ENCODE measurements around the gene CCDC57. TPM values are rescaled to one million over a fixed set of nuclear protein-coding genes. Genes with fewer than 3 reads are reported as not detected.
A peak's percentile ranks its signal among the peaks of the same experiment; 100 is the strongest.

The CCDC57 gene
- total RNA-seq, 1 experiment from 2014 or later = 69.9 TPM

DNA sequence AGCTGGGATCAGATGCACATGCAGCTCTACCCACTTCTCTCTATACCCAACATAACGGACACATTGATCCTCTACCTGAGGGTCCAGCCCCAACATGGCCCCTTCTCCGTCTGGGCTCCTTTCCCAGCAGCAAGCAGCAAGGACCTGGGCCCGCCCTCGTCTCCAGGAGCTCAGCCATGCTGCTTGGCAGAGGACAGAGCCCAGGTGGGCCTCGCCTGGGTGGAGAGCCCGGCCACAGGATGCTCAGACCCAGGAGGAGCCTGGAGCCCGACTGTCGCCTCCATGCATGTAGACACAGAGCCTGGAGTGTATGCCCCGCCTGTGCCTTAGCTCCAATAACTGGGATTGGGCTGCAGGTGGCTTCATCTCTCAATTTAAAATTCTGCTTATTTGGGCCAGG is 57.0 kb downstream of the CCDC57 start:
- intact Hi-C loops (cut with micrococcal nuclease; ENCODE audit: unreplicated experiment) = no loop called here
- CTCF ChIA-PET = interaction anchor here (2.7 kb wide), 1 partner anchor 49 kb away, joined by 8 read pairs; no protein-coding TSS in a partner anchor
- DNase-seq = no peak
- BruUV-seq (replicated peaks) = no TSS peak
- Mint-ChIP-seq H3K27ac (ENCODE audit: unreplicated experiment) (no peak overlapping the region), H3K9me3 (ENCODE audit: low read depth, unreplicated experiment) (no peaks in the 10 kb centered on the region), H3K4me1 (ENCODE audit: low read depth, unreplicated experiment) (no peaks in the 10 kb centered on the region), H3K27me3 (ENCODE audit: unreplicated experiment) (no peaks in the 10 kb centered on the region), H3K36me3 (ENCODE audit: insufficient read depth, unreplicated experiment) (peaks cover 38% of the 10 kb centered on the region), H3K4me3 (ENCODE audit: low read depth, unreplicated experiment) (no peak overlapping the region)
- TF ChIP-seq, protein P1, sequence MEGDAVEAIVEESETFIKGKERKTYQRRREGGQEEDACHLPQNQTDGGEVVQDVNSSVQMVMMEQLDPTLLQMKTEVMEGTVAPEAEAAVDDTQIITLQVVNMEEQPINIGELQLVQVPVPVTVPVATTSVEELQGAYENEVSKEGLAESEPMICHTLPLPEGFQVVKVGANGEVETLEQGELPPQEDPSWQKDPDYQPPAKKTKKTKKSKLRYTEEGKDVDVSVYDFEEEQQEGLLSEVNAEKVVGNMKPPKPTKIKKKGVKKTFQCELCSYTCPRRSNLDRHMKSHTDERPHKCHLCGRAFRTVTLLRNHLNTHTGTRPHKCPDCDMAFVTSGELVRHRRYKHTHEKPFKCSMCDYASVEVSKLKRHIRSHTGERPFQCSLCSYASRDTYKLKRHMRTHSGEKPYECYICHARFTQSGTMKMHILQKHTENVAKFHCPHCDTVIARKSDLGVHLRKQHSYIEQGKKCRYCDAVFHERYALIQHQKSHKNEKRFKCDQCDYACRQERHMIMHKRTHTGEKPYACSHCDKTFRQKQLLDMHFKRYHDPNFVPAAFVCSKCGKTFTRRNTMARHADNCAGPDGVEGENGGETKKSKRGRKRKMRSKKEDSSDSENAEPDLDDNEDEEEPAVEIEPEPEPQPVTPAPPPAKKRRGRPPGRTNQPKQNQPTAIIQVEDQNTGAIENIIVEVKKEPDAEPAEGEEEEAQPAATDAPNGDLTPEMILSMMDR (IDR thresholded peaks at IDR 0.05; ENCODE audit: unreplicated experiment) = no peak

DNA sequence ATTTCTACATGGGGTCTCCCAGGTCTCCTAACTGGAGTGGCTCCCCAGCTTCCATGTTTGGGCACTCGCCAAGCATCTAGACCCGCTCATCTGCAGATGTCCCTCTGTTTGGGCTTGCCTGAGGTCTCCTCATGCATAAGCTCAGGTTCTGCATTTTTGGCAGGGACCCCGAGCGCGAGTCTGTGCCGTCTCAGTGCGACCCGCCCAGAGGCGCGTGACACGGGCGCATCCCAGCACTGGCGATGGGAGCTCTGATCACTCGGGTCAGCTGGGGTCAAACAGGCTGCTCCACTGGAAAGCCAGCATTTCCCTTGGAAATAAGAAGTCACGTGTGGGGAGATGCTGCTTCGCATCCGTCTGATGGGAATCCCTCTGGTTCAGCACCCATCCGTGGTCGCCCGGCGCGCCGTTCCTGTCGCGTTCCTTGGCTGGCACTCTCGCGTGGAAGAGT is 57.7 kb downstream of the CCDC57 start:
- intact Hi-C loops (cut with micrococcal nuclease; ENCODE audit: unreplicated experiment) = loop anchor here (5.0 kb wide), 2 partner anchors 48 to 133 kb away; partner anchors contain the start of genes CENPX and LRRC45
- CTCF ChIA-PET = interaction anchor here (0.8 to 2.7 kb wide), 4 partner anchors 17 to 135 kb away, joined by 3 to 8 read pairs (median 4); no protein-coding TSS in a partner anchor
- H3K4me1 Mint-ChIP-seq (ENCODE audit: low read depth, unreplicated experiment) = no peaks in the 10 kb centered on the region
- no peaks in the 10 kb centered on the region for H3K9me3 Mint-ChIP-seq (ENCODE audit: low read depth, unreplicated experiment)
- no peak overlapping the region for H3K27ac Mint-ChIP-seq (ENCODE audit: unreplicated experiment)
- H3K27me3 Mint-ChIP-seq (ENCODE audit: unreplicated experiment) = no peaks in the 10 kb centered on the region
- H3K36me3 Mint-ChIP-seq (ENCODE audit: insufficient read depth, unreplicated experiment) = peaks cover 39% of the 10 kb centered on the region
- DNase-seq = no peak
- TF ChIP-seq, protein P1 (IDR thresholded peaks at IDR 0.05; ENCODE audit: unreplicated experiment) = no peak
- no TSS peak for BruUV-seq (replicated peaks)
- no peak overlapping the region for H3K4me3 Mint-ChIP-seq (ENCODE audit: low read depth, unreplicated experiment)

DNA sequence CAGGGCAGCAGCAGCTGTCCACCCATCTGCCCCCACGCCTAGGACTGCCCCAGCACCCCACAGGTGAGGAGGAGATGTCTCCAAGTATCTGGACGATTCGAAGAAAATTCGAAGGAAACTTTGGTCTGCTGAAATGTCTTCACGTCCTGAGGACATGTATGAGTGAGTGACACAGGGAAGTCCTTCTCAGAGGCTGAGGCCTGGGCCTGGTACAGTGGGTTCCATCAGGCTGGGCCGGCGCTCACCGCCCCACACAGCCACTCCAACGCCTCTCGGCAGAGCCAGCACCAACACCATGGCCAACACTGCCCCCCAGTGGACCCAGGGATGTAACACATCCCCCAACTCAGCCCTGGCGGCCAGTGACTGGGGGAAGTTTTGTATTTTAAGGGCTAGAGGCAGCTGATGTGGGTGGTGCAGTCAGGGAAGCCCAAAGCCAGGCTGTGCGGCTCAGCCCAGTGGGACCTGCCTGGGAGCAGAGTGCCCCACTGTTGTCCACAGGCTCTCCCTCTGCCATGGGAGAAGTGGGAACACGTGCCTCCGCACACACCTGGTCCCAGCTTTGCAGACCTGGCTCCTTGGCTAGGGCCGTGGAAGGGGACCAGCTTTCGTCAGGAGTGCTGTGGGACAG is 58.8 kb downstream of the CCDC57 start:
- BruUV-seq (replicated peaks) = no TSS peak
- CTCF ChIA-PET = interaction anchor here (0.8 to 2.7 kb wide), 4 partner anchors 18 to 134 kb away, joined by 3 to 8 read pairs (median 4); no protein-coding TSS in a partner anchor
- intact Hi-C loops (cut with micrococcal nuclease; ENCODE audit: unreplicated experiment) = loop anchor here (5.0 kb wide), 2 partner anchors 47 to 132 kb away; partner anchors contain the start of genes CENPX and LRRC45
- Mint-ChIP-seq H3K27ac (ENCODE audit: unreplicated experiment) (no peak overlapping the region), H3K4me3 (ENCODE audit: low read depth, unreplicated experiment) (no peak overlapping the region), H3K27me3 (ENCODE audit: unreplicated experiment) (no peaks in the 10 kb centered on the region), H3K4me1 (ENCODE audit: low read depth, unreplicated experiment) (no peaks in the 10 kb centered on the region), H3K9me3 (ENCODE audit: low read depth, unreplicated experiment) (no peaks in the 10 kb centered on the region), H3K36me3 (ENCODE audit: insufficient read depth, unreplicated experiment) (peaks cover 45% of the 10 kb centered on the region)
- TF ChIP-seq, protein P1 (IDR thresholded peaks at IDR 0.05; ENCODE audit: unreplicated experiment) = peak; percentile 91
- peak; percentile 86 for DNase-seq

DNA sequence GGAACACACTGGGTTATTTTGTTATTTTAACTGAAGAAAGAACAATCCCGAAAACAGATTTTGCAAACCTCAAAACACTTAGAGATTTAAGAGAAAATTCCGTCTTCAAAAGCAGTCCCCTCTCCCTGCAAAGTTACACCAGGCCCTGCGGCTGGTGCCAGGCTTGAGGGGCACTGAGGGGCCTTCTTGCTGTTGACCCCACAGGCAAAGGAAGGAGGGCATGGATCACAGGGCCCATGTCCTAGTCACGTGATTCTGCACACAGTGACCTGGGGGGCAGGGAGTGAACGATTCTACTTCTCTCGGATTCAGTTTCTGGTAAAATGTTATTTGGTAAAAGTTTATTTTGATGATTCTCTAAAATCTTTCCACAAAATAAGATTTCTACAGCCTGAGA is 59.3 kb downstream of the CCDC57 start:
- Mint-ChIP-seq H3K36me3 (ENCODE audit: insufficient read depth, unreplicated experiment) (peaks cover 45% of the 10 kb centered on the region), H3K4me1 (ENCODE audit: low read depth, unreplicated experiment) (no peaks in the 10 kb centered on the region), H3K27ac (ENCODE audit: unreplicated experiment) (no peak overlapping the region), H3K4me3 (ENCODE audit: low read depth, unreplicated experiment) (no peak overlapping the region), H3K9me3 (ENCODE audit: low read depth, unreplicated experiment) (no peaks in the 10 kb centered on the region), H3K27me3 (ENCODE audit: unreplicated experiment) (no peaks in the 10 kb centered on the region)
- CTCF ChIA-PET = interaction anchor here (1.6 to 2.7 kb wide), 2 partner anchors 47 to 89 kb away, joined by 3 to 8 read pairs; no protein-coding TSS in a partner anchor
- BruUV-seq (replicated peaks) = no TSS peak
- no peak for DNase-seq
- intact Hi-C loops (cut with micrococcal nuclease; ENCODE audit: unreplicated experiment) = loop anchor here (5.0 kb wide), 2 partner anchors 46 to 131 kb away; partner anchors contain the start of genes CENPX and LRRC45
- TF ChIP-seq, protein P1 (IDR thresholded peaks at IDR 0.05; ENCODE audit: unreplicated experiment) = no peak

Measured in Calu3 (cell line).